ENCODE measurements around the gene POU2AF2.

GRCh38 chr11:111329306-111330204 is 84.0 kb downstream of the POU2AF2 start:
- TF ChIP-seq CTCF (IDR thresholded peaks at IDR 0.05 in 4 of 5, conservative IDR thresholded peaks at IDR 0.05 in 1 of 5) (no peak), POLR2A (IDR thresholded peaks at IDR 0.05) (no peak)

Data from gastrocnemius medialis (tissue), 4 donors.